Measurements from ENCODE around the gene AUTS2.

AUTS2 gene

GRCh38 chr7:70523249-70523988 lies 925.1 kb downstream of the AUTS2 start:
- no peak for DNase-seq

- no peak for DNase-seq
Measured at GRCh38 chr7:70523989-70524351, 925.7 kb downstream of the AUTS2 start.

GRCh38 chr7:70525991-70526390 lies 927.7 kb downstream of the AUTS2 start:
- no peak for DNase-seq

- DNase-seq = no peak
Measured at GRCh38 chr7:70527520-70528115, 929.3 kb downstream of the AUTS2 start.

- DNase-seq = no peak
Measured at GRCh38 chr7:70529436-70529835, 931.2 kb downstream of the AUTS2 start.

- no peak for DNase-seq
Measured at GRCh38 chr7:70529914-70530585, 931.8 kb downstream of the AUTS2 start.

- DNase-seq = no peak
Measured at GRCh38 chr7:70533614-70534013, 935.3 kb downstream of the AUTS2 start.

- no peak for DNase-seq
Measured at GRCh38 chr7:70539205-70539604, 940.9 kb downstream of the AUTS2 start.

GRCh38 chr7:70539617-70540016 lies 941.3 kb downstream of the AUTS2 start:
- no peak for DNase-seq

GRCh38 chr7:70540641-70541040 lies 942.4 kb downstream of the AUTS2 start:
- DNase-seq = no peak

GRCh38 chr7:70542750-70543376 lies 944.6 kb downstream of the AUTS2 start:
- no peak for DNase-seq

GRCh38 chr7:70544016-70544415 lies 945.7 kb downstream of the AUTS2 start:
- no peak for DNase-seq

- DNase-seq = no peak
Measured at GRCh38 chr7:70545214-70545613, 946.9 kb downstream of the AUTS2 start.

- DNase-seq = no peak
Measured at GRCh38 chr7:70552141-70552540, 953.9 kb downstream of the AUTS2 start.

- no peak for DNase-seq
Measured at GRCh38 chr7:70553364-70553763, 955.1 kb downstream of the AUTS2 start.

- DNase-seq = no peak
Measured at GRCh38 chr7:70554646-70555045, 956.4 kb downstream of the AUTS2 start.

GRCh38 chr7:70556761-70557160 lies 958.5 kb downstream of the AUTS2 start:
- no peak for DNase-seq

GRCh38 chr7:70557338-70557737 lies 959.1 kb downstream of the AUTS2 start:
- no peak for DNase-seq

GRCh38 chr7:70559815-70560214 lies 961.5 kb downstream of the AUTS2 start:
- no peak for DNase-seq

- no peak for DNase-seq
Measured at GRCh38 chr7:70563960-70564359, 965.7 kb downstream of the AUTS2 start.

GRCh38 chr7:70565721-70566370 lies 967.6 kb downstream of the AUTS2 start:
- DNase-seq = no peak

GRCh38 chr7:70566671-70567070 lies 968.4 kb downstream of the AUTS2 start:
- DNase-seq = no peak

- no peak for DNase-seq
Measured at GRCh38 chr7:70568674-70569334, 970.5 kb downstream of the AUTS2 start.

Measured in T-helper 2 cell (primary cell).